ENCODE data around the gene CIDEA. TPM values are rescaled to one million over a fixed set of nuclear protein-coding genes. Genes with fewer than 3 reads are reported as not detected.

Gene CIDEA
- polyA plus RNA-seq, 4 donors = not detected

GRCh38 chr18:12314591-12315305, 60.6 kb downstream of the CIDEA start:
- DNase-seq (ENCODE audit: low read depth in 4 of 4, low spot score in 2 of 4) = no peak

GRCh38 chr18:12315490-12315889, 61.3 kb downstream of the CIDEA start:
- no peak for DNase-seq (ENCODE audit: low read depth in 4 of 4, low spot score in 2 of 4)

GRCh38 chr18:12315911-12316310, 61.8 kb downstream of the CIDEA start:
- DNase-seq (ENCODE audit: low read depth in 4 of 4, low spot score in 2 of 4) = no peak

- DNase-seq (ENCODE audit: low read depth in 4 of 4, low spot score in 2 of 4) = no peak
These were observed 63.6 kb downstream of the CIDEA start for GRCh38 chr18:12317664-12318333.

- DNase-seq (ENCODE audit: low read depth in 4 of 4, low spot score in 2 of 4) = no peak
These were observed 64.2 kb downstream of the CIDEA start for GRCh38 chr18:12318334-12318697.

GRCh38 chr18:12318857-12319256, 64.7 kb downstream of the CIDEA start:
- no peak for DNase-seq (ENCODE audit: low read depth in 4 of 4, low spot score in 2 of 4)

GRCh38 chr18:12321333-12321732, 67.2 kb downstream of the CIDEA start:
- DNase-seq (ENCODE audit: low read depth in 4 of 4, low spot score in 2 of 4) = no peak

GRCh38 chr18:12324991-12325725, 71.0 kb downstream of the CIDEA start:
- no peak for DNase-seq (ENCODE audit: low read depth in 4 of 4, low spot score in 2 of 4)

- DNase-seq (ENCODE audit: low read depth in 4 of 4, low spot score in 2 of 4) = no peak
These were observed 71.6 kb downstream of the CIDEA start for GRCh38 chr18:12325726-12326245.

GRCh38 chr18:12326711-12327460, 72.7 kb downstream of the CIDEA start:
- no peak for DNase-seq (ENCODE audit: low read depth in 4 of 4, low spot score in 2 of 4)

Other genes starting within 250 kb of the CIDEA start
- under 1 TPM in 3 of 4 donors, not detected in 1; 0.04 to 0.08 (median 0.06) TPM for gene ANKRD62, start 160.5 kb upstream of the CIDEA start, polyA plus RNA-seq (ENCODE audit: insufficient read length in 4 of 4)
- gene TUBB6, start 53.9 kb downstream of the CIDEA start, polyA plus RNA-seq (ENCODE audit: insufficient read length in 4 of 4) = 10 to 100 TPM; 61.8 to 85.8 (median 65.9) TPM
- gene AFG3L2, start 122.9 kb downstream of the CIDEA start, polyA plus RNA-seq (ENCODE audit: insufficient read length in 4 of 4) = 10 to 100 TPM; 66.5 to 78.1 (median 70.7) TPM
- 10 to 100 TPM in 2 of 4 donors, 1 to 10 TPM in 2; 5.0 to 15.2 (median 8.6) TPM for gene PRELID3A, start 153.6 kb downstream of the CIDEA start, polyA plus RNA-seq (ENCODE audit: insufficient read length in 4 of 4)